Pancreas (tissue), 10 donors: ENCODE measurements around the gene NOVA1. TPM values are rescaled to one million over a fixed set of nuclear protein-coding genes. Genes with fewer than 3 reads are reported as not detected.
A peak's percentile ranks its signal among the peaks of the same experiment; 100 is the strongest.

Source experiments
- ATAC-seq, 4 donors: fragments of 200-7000 bp; cut with Tn5 transposase; one replicate each; pipeline versions ENCODE4 v1.8.0 to v1.9.1; 2020; ENCODE audit warnings: mild to moderate bottlenecking in 4 of 4, moderate library complexity in 4 of 4
- DNase-seq, 6 donors: peaks; one replicate each; pipeline ENCODE4 v3.0.0-alpha.2; 2020
- FAIRE-seq: peaks from 2 replicates; lab custom pipeline; 2012; peaks lifted over from hg19 to GRCh38; lab: Jason Lieb, UNC
- H3K27ac ChIP-seq, 4 donors: fragments of 200-600 bp; sonication (generic); 1 replicate in 3 of 4; 2 replicates in 1 of 4; pipeline versions ENCODE4 v1.5.0 to v1.8.0; 2020
- H3K27me3 ChIP-seq, 4 donors: fragments of 200-600 bp; one replicate each; pipeline ENCODE4 v1.8.0; 2021
- H3K36me3 ChIP-seq, 3 donors: fragments of 200-600 bp; sonication (generic) in 1 of 3; one replicate each; pipeline versions ENCODE4 v1.5.0 to v1.8.0; 2020 to 2021
- H3K4me1 ChIP-seq, 3 donors: fragments of 200-600 bp; one replicate each; pipeline ENCODE4 v1.8.0; 2021
- H3K4me3 ChIP-seq, 4 donors: fragments of 200-600 bp; sonication (generic) in 2 of 4; one replicate each; pipeline versions ENCODE4 v1.5.0 to v1.8.0; 2020 to 2021
- H3K9me3 ChIP-seq, 4 donors: fragments of 200-600 bp; one replicate each; pipeline ENCODE4 v1.8.0; 2021
- CTCF ChIP-seq, 4 donors: fragments of 200-600 bp; sonication (generic) in 3 of 4; IDR thresholded peaks; one replicate each; pipeline versions ENCODE4 v1.5.0 to v1.8.0; 2021; ENCODE audit warnings: antibody characterized with exemption in 4 of 4
- WGBS, 2 donors: extraction: QIAGEN DNeasy Blood & Tissue Kit; methylation state at CpG; one replicate each; pipeline ENCODE4 v1.1.7; 2013; 5-methylcytosine and 5-hydroxymethylcytosine counted together
- intact Hi-C, 3 donors: fragments of 100-400 bp; cut with DNase I; formaldehyde crosslinking; loops; one replicate each; pipeline versions ENCODE4 v1.11.1 to v1.14.2; 2022
- polyA plus RNA-seq, 2 donors: library from polyadenylated mRNA; stranded (reverse); fragments of 200-250 nt; gene quantifications; one replicate each; pipeline ENCODE4 v1.2.3, GENCODE V29; 2013
- total RNA-seq, 6 donors: library from RNA; stranded (reverse); fragmentation: NEBNext Ultra II Directional in 4 of 6; extraction: Animal tissue kit (Norgen Biotek cat#: 25700) in 4 of 6; gene quantifications; one replicate each; pipeline versions ENCODE4 v1.2.1 to v1.2.4, GENCODE V29; 2021 to 2023
- donor health status: healthy with polysubstance abuse.
- donor health status: DM: no; HTN: no; CAD: no; lungs with moderate emphysema.
- donor health status: DM: no; HTN: no; CAD: no.
- donor health status: control.
- donor health status: control.
- donor health status: Bipolar disorder and iron deficiency.
- donor health status: DM: yes; HTN: yes; CAD: no.
- donor health status: DM: no; HTN: no; CAD: no.
- donor health status: DM: no; HTN: no; CAD: no.
- donor health status: DM: yes; HTN: yes; CAD: no.

NOVA1 gene
- total and polyA plus RNA-seq, 8 donors: 0.59 to 6.0 (median 2.3) TPM

DNA sequence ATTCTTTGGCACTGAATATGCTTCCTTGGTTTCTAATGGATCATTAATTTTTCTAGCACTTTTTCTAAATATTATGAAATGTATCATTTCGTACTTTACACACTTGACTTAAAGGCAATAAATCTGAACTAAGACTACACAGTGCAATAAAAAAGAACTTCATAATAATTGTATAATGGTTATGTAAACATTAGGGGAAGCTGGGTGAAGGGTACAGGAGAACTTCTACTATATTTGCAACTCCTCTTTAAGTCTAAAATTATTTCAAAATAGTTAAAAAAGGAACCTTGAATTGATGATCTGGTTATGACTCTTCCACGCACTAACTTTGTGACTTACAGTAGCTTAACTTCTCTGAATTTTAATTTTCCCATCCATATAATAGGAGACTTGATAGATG lies 5.1 kb upstream of the NOVA1 start:
- WGBS, 2 donors: 73 to 82% methylated on average over 2 of the region's 2 CpGs
- FAIRE-seq: no peak
- no peak for TF ChIP-seq CTCF (IDR thresholded peaks at IDR 0.05)

GRCh38 chr14:26601856-26602255 lies 4.0 kb upstream of the NOVA1 start:
- ATAC-seq (no peak), FAIRE-seq (no peak), DNase-seq (no peak)
- intact Hi-C loops: no loop called here
- 57 to 75% methylated on average over 4 of the region's 4 CpGs for whole genome bisulfite sequencing, 2 donors
- H3K4me1 ChIP-seq: no peaks in the 10 kb centered on the region
- no peaks in the 10 kb centered on the region for H3K9me3 ChIP-seq
- no peaks in the 10 kb centered on the region for H3K36me3 ChIP-seq
- no peak overlapping the region for H3K4me3 ChIP-seq
- H3K27ac ChIP-seq: no peak overlapping the region
- no peak for TF ChIP-seq CTCF (IDR thresholded peaks at IDR 0.05)
- H3K27me3 ChIP-seq: peaks cover 0 to 4% (median 0%) of the 10 kb centered on the region in 4 donors

More for the DNA sequence above, 5.1 kb upstream of the NOVA1 start:
- no peaks in the 10 kb centered on the region for H3K9me3 ChIP-seq
- ATAC-seq (no peak), DNase-seq (no peak)
- no peak overlapping the region for H3K27ac ChIP-seq
- H3K36me3 ChIP-seq: no peaks in the 10 kb centered on the region
- intact Hi-C loops: no loop called here
- peaks cover 0 to 4% (median 0%) of the 10 kb centered on the region in 4 donors for H3K27me3 ChIP-seq
- no peak overlapping the region for H3K4me3 ChIP-seq
- H3K4me1 ChIP-seq: no peaks in the 10 kb centered on the region

- 29 to 42% methylated on average over 7 of the region's 7 CpGs for WGBS, 2 donors
- intact Hi-C loops: loop anchor here in 1 of 3 donors (5.0 kb wide), 1 partner anchor 318 kb away; no protein-coding TSS in a partner anchor
- ATAC-seq (no peak), DNase-seq (no peak), FAIRE-seq (no peak)
- Histone ChIP-seq H3K4me3 (peak overlapping the region in 2 of 4 donors; percentile 50 to 57), H3K27me3 (peaks cover 0 to 4% (median 0%) of the 10 kb centered on the region in 4 donors), H3K4me1 (no peaks in the 10 kb centered on the region), H3K9me3 (no peaks in the 10 kb centered on the region), H3K27ac (no peak overlapping the region), H3K36me3 (no peaks in the 10 kb centered on the region)
- TF ChIP-seq CTCF (IDR thresholded peaks at IDR 0.05): no peak
Observed at GRCh38 chr14:26599291-26599690, 1.5 kb upstream of the NOVA1 start.

DNA sequence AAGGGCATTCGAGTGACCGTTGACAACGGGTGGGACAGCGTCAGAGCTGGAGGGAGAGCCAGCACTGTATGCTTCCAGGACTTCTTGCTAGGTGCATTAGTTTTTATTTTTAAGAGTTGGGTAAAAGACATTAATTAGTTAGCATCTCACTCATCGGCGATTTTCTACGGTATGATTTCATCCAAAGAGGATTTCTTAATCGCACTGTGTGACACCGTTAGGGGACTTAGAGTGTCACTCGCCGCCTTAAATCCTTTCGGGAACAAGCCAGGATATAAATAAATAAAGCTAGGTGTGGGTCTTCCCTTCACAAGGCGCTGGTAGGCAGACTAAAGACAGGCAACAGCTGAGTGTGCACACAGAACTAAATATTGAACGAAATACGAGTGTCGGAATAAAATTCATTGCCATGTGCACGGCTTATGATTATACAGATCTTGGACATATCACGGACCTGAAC lies 869 bp upstream of the NOVA1 start:
- Histone ChIP-seq H3K36me3 (no peaks in the 10 kb centered on the region), H3K9me3 (no peaks in the 10 kb centered on the region), H3K4me1 (no peaks in the 10 kb centered on the region), H3K27me3 (peaks cover 0 to 4% (median 0%) of the 10 kb centered on the region in 4 donors), H3K27ac (peak overlapping the region in 2 of 4 donors; percentile 49 to 63), H3K4me3 (peak overlapping the region; percentile 37 to 57 (median 49))
- peak in 3 of 4 donors; percentile 8 to 10 (median 9) for ATAC-seq
- no peak for FAIRE-seq
- peak in 1 of 6 donors; percentile 11 for DNase-seq
- intact Hi-C loops: loop anchor here in 1 of 3 donors (5.0 kb wide), 1 partner anchor 319 kb away; no protein-coding TSS in a partner anchor
- TF ChIP-seq CTCF (IDR thresholded peaks at IDR 0.05): no peak
- WGBS, 2 donors: 1% methylated on average over 18 of the region's 18 CpGs

DNA sequence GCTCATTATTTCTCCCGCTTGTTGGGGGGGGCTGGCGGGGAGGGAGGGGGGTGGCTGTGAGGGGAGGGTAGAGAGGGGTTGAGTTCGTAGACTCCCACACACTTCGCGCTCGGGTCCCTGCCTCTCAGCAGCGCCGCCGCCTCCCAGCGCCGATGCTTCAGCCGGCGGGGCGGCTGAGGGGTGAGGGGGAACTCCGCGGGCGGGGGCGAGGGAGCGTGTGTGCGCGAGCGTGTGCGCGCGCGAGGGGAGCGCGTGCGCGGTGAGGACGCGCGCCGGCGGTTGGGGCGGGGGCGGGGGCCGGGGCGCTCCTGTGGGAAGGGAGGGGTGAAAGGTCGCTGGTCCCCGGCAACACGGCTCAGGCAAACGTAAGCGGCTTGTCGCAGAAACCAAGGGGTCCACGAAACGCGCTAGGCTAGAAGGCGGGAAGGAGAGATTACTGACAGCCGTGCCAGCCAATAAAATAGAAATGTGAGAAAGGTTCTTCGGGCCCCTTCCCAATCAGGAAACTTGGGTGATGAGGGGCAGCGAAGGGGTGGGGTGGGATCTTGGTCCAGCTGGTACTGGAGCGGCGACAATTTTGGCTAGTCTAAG lies 343 bp upstream of the NOVA1 start:
- Histone ChIP-seq H3K4me3 (peak overlapping the region; percentile 37 to 57 (median 49)), H3K27me3 (peaks cover 0 to 4% (median 0%) of the 10 kb centered on the region in 4 donors), H3K27ac (peak overlapping the region in 3 of 4 donors; percentile 46 to 63 (median 49)), H3K36me3 (no peaks in the 10 kb centered on the region), H3K4me1 (no peaks in the 10 kb centered on the region), H3K9me3 (no peaks in the 10 kb centered on the region)
- intact Hi-C loops: loop anchor here in 1 of 3 donors (5.0 kb wide), 1 partner anchor 319 kb away; no protein-coding TSS in a partner anchor
- TF ChIP-seq CTCF (IDR thresholded peaks at IDR 0.05): no peak
- ATAC-seq (peak; percentile 82 to 92 (median 90)), DNase-seq (peak; percentile 62 to 88 (median 82)), FAIRE-seq (no peak)
- 1% methylated on average over 38 to 54 of the region's 54 CpGs for WGBS, 2 donors
